Measurements from ENCODE around the gene OR4E1. TPM values are rescaled to one million over a fixed set of nuclear protein-coding genes. Genes with fewer than 3 reads are reported as not detected.
A peak's percentile ranks its signal among the peaks of the same experiment; 100 is the strongest.

Gene OR4E1
- total RNA-seq, 1 experiment from 2014 or later = not detected

- CTCF ChIA-PET = no interaction called here
- intact Hi-C loops (cut with micrococcal nuclease; ENCODE audit: unreplicated experiment) = no loop called here
Measured at GRCh38 chr14:21712036-21712435, 38.4 kb upstream of the OR4E1 start.

GRCh38 chr14:21711360-21711961 lies 37.8 kb upstream of the OR4E1 start:
- no peaks in the 10 kb centered on the region for H3K36me3 ChIP-seq (ENCODE audit: control insufficient read depth, insufficient read depth, low read length)
- DNase-seq (ENCODE audit: low read depth, low spot score) = peak; percentile 36
- H3K27me3 ChIP-seq (ENCODE audit: control insufficient read depth, insufficient read depth, low read length) = 0 out of 2 replicates have a peak, but pooled peaks cover 2% of the 10 kb centered on the region
- in situ Hi-C loops (cut with HindIII; ENCODE audit: low pct_unique_long_range_greater_than_20kb, low sequenced_read_pairs) = no loop called here
- CTCF ChIA-PET = no interaction called here
- intact Hi-C loops (cut with micrococcal nuclease; ENCODE audit: unreplicated experiment) = no loop called here
- BruUV-seq (replicated peaks) = no TSS peak
- ATAC-seq = no peak; the same call in 1 of the 2 replicates
- no peak overlapping the region for H3K4me3 ChIP-seq (ENCODE audit: low read depth in 2 of 2, low read length in 2 of 2)
- H3K27ac ChIP-seq (ENCODE audit: low read length) = no peak overlapping the region
- H3K4me1 ChIP-seq (ENCODE audit: control insufficient read depth, insufficient read depth, low read length) = no peaks in the 10 kb centered on the region
- POLR2A ChIA-PET = no interaction called here
- no peaks in the 10 kb centered on the region for H3K9me3 ChIP-seq (ENCODE audit: control insufficient read depth, insufficient read depth, low read depth, low read length)
- TF ChIP-seq REST (IDR thresholded peaks at IDR 0.05; ENCODE audit: insufficient read depth in 1 of 2, low read depth in 2 of 2, low read length in 1 of 2) (no peak), TCF7L2 (IDR thresholded peaks at IDR 0.05; ENCODE audit: low read depth, low read length) (no peak), SIN3A (IDR thresholded peaks at IDR 0.05; ENCODE audit: borderline replicate concordance, insufficient read depth, low read depth, low read length) (no peak), CTCF (IDR thresholded peaks at IDR 0.05) (peak; percentile 71; the same call in 1 of the 2 replicates)

More at GRCh38 chr14:21712036-21712435, 38.4 kb upstream of the OR4E1 start:
- Histone ChIP-seq H3K4me3 (ENCODE audit: low read depth in 2 of 2, low read length in 2 of 2) (no peak overlapping the region), H3K4me1 (ENCODE audit: control insufficient read depth, insufficient read depth, low read length) (no peaks in the 10 kb centered on the region), H3K27ac (ENCODE audit: low read length) (no peak overlapping the region), H3K9me3 (ENCODE audit: control insufficient read depth, insufficient read depth, low read depth, low read length) (no peaks in the 10 kb centered on the region), H3K27me3 (ENCODE audit: control insufficient read depth, insufficient read depth, low read length) (peaks cover 3% of the 10 kb centered on the region; the same call in 1 of the 2 replicates), H3K36me3 (ENCODE audit: control insufficient read depth, insufficient read depth, low read length) (no peaks in the 10 kb centered on the region)
- BruUV-seq (replicated peaks) = no TSS peak
- in situ Hi-C loops (cut with HindIII; ENCODE audit: low pct_unique_long_range_greater_than_20kb, low sequenced_read_pairs) = no loop called here
- ATAC-seq (no peak), DNase-seq (ENCODE audit: low read depth, low spot score) (no peak)
- POLR2A ChIA-PET = no interaction called here
- TF ChIP-seq POLR2AphosphoS5 (IDR thresholded peaks at IDR 0.05; ENCODE audit: low read depth, low read length) (no peak), CTCF (IDR thresholded peaks at IDR 0.05) (no peak), REST (IDR thresholded peaks at IDR 0.05; ENCODE audit: insufficient read depth in 1 of 2, low read depth in 2 of 2, low read length in 1 of 2) (no peak), SIN3A (IDR thresholded peaks at IDR 0.05; ENCODE audit: borderline replicate concordance, insufficient read depth, low read depth, low read length) (no peak), TCF7L2 (IDR thresholded peaks at IDR 0.05; ENCODE audit: low read depth, low read length) (no peak)

Measured in Panc1 (cell line).